A549 (cell line): ENCODE data around the gene CCDC77. TPM values are rescaled to one million over a fixed set of nuclear protein-coding genes. Genes with fewer than 3 reads are reported as not detected.

ENCODE experiments used
- CEBPB ChIP-seq, 2 experiments: fragments of >200 bp in 1 of 2; sonication (Bioruptor Twin) in 1 of 2; formaldehyde crosslinking in 1 of 2; IDR thresholded peaks; 2 replicates each; pipeline ENCODE4 v1.6.1; 2012 to 2016
- CHD2 ChIP-seq: fragments of 150-350 bp; IDR thresholded peaks from 2 replicates; pipeline ENCODE4 v1.6.1; 2014; ENCODE audit warnings: low read length; ENCODE audit not compliant: partially characterized antibody
- CHD4 ChIP-seq: fragments of 200-600 bp; sonication (generic); IDR thresholded peaks from 2 replicates; pipeline ENCODE4 v1.6.1; 2016; ENCODE audit warnings: antibody characterized with exemption, mild to moderate bottlenecking, borderline replicate concordance
- EHF ChIP-seq: fragments of 250-450 bp; sonication (Bioruptor Pico); IDR thresholded peaks from 2 replicates; pipeline ENCODE4 v1.5.0; 2020; ENCODE audit warnings: mild to moderate bottlenecking
- EHMT2 ChIP-seq: fragments of 200-600 bp; sonication (generic); IDR thresholded peaks from 2 replicates; pipeline ENCODE4 v1.6.1; 2016; ENCODE audit warnings: antibody characterized with exemption, low read depth, mild to moderate bottlenecking, moderate library complexity
- EP300 ChIP-seq, 2 experiments: fragments of >200 bp; sonication (Bioruptor Twin); formaldehyde crosslinking; IDR thresholded peaks; 2 replicates in 1 of 2; 3 replicates in 1 of 2; pipeline ENCODE4 v1.6.1; 2016 to 2017
- FOSB ChIP-seq: fragments of 250-450 bp; sonication (Bioruptor Pico); IDR thresholded peaks from 2 replicates; pipeline ENCODE4 v1.5.0; 2020; ENCODE audit warnings: mild to moderate bottlenecking, moderate library complexity
- GATA3 ChIP-seq: IDR thresholded peaks from 2 replicates; pipeline ENCODE4 v1.6.1; 2012; ENCODE audit warnings: borderline replicate concordance
- HDAC2 ChIP-seq: fragments of 200-600 bp; sonication (generic); IDR thresholded peaks from 2 replicates; pipeline ENCODE4 v1.6.1; 2016
- HOXB13 ChIP-seq: fragments of 250-450 bp; sonication (Bioruptor Pico); IDR thresholded peaks from 2 replicates; pipeline ENCODE4 v1.5.0; 2020; ENCODE audit warnings: low read depth, mild to moderate bottlenecking, moderate library complexity
- JUN ChIP-seq, 2 experiments: fragments of >200 bp; sonication (Bioruptor Twin); formaldehyde crosslinking; IDR thresholded peaks; 2 replicates in 1 of 2; 3 replicates in 1 of 2; pipeline ENCODE4 v1.6.1; 2016 to 2017
- JUNB ChIP-seq: fragments of >200 bp; sonication (Bioruptor Twin); formaldehyde crosslinking; IDR thresholded peaks from 2 replicates; pipeline ENCODE4 v1.6.1; 2016
- KDM5A ChIP-seq: fragments of 200-600 bp; sonication (generic); IDR thresholded peaks from 2 replicates; pipeline ENCODE4 v1.6.1; 2016; ENCODE audit warnings: antibody characterized with exemption, mild to moderate bottlenecking
- MAZ ChIP-seq: fragments of 150-350 bp; IDR thresholded peaks from 2 replicates; pipeline ENCODE4 v1.6.1; 2014; ENCODE audit warnings: antibody characterized with exemption, low read depth, low read length, borderline replicate concordance
- MYC ChIP-seq: IDR thresholded peaks from 2 replicates; pipeline ENCODE4 v1.6.1; 2012; ENCODE audit warnings: mild to moderate bottlenecking, inconsistent platforms, low read length, improper control_type of control experiment, borderline replicate concordance
- NFE2L2 ChIP-seq: fragments of 150-350 bp; conservative IDR thresholded peaks from 2 replicates; pipeline ENCODE4 v1.6.1; 2014; ENCODE audit warnings: low read length
- NPAS2 ChIP-seq: fragments of 250-450 bp; sonication (Bioruptor Pico); IDR thresholded peaks from 2 replicates; pipeline ENCODE4 v1.8.0; 2022; ENCODE audit warnings: mild to moderate bottlenecking, moderate library complexity, borderline replicate concordance
- PHF8 ChIP-seq: fragments of 200-600 bp; sonication (generic); IDR thresholded peaks from 2 replicates; pipeline ENCODE4 v1.6.1; 2016; ENCODE audit warnings: low read depth, mild to moderate bottlenecking, antibody characterized with exemption, moderate library complexity, borderline replicate concordance
- POLR2A ChIP-seq: IDR thresholded peaks from 2 replicates; pipeline ENCODE4 v1.6.1; 2012; ENCODE audit warnings: mild to moderate bottlenecking, low read length
- RARB ChIP-seq: fragments of 250-450 bp; sonication (Bioruptor Pico); IDR thresholded peaks from 2 replicates; pipeline ENCODE4 v1.8.0; 2021; ENCODE audit warnings: mild to moderate bottlenecking, moderate library complexity
- RCOR1 ChIP-seq: fragments of 150-350 bp; IDR thresholded peaks from 2 replicates; pipeline ENCODE4 v1.6.1; 2014; ENCODE audit warnings: antibody characterized with exemption, low read length, low read depth
- RFX5 ChIP-seq: fragments of 450-650 bp; IDR thresholded peaks from 2 replicates; pipeline ENCODE4 v1.7.1; 2014; ENCODE audit warnings: antibody characterized with exemption, mild to moderate bottlenecking, moderate library complexity
- RNF2 ChIP-seq: fragments of 200-600 bp; sonication (generic); IDR thresholded peaks from 2 replicates; pipeline ENCODE4 v1.6.1; 2016; ENCODE audit warnings: low read depth, mild to moderate bottlenecking, antibody characterized with exemption, moderate library complexity, borderline replicate concordance
- SMC3 ChIP-seq: fragments of >200 bp; sonication (Bioruptor Twin); formaldehyde crosslinking; IDR thresholded peaks from 3 replicates; pipeline ENCODE4 v1.6.1; 2018; ENCODE audit warnings: inconsistent platforms
- TFCP2L1 ChIP-seq: fragments of 250-450 bp; sonication (Bioruptor Pico); IDR thresholded peaks from 2 replicates; pipeline ENCODE4 v1.5.0; 2021; ENCODE audit warnings: mild to moderate bottlenecking
- TP53 ChIP-seq: fragments of 250-450 bp; sonication (Bioruptor Pico); IDR thresholded peaks from 2 replicates; pipeline ENCODE4 v1.5.0; 2021; ENCODE audit warnings: mild to moderate bottlenecking, moderate library complexity
- ZFP36 ChIP-seq: fragments of 450-650 bp; IDR thresholded peaks from 2 replicates; pipeline ENCODE4 v1.6.1; 2014; ENCODE audit warnings: borderline replicate concordance; ENCODE audit not compliant: partially characterized antibody
- ZSCAN20 ChIP-seq: fragments of 250-450 bp; sonication (Bioruptor Pico); IDR thresholded peaks from 2 replicates; pipeline ENCODE4 v1.8.0; 2022; ENCODE audit warnings: mild to moderate bottlenecking, moderate library complexity
- polyA plus RNA-seq, 4 experiments: library from polyadenylated mRNA; depleted of rRNA in 3 of 4; stranded (reverse); fragments of >200 nt; fragmentation: RNase III in 1 of 4; extraction: RNeasy Plus Mini Kit Qiagen cat#74134 plus additional on column Dnase treatment in 1 of 4; gene quantifications; 2 replicates in 3 of 4; 3 replicates in 1 of 4; pipeline ENCODE4 v1.2.3, GENCODE V29; 2011 to 2017
- TF ChIP-seq, protein P1 (sequence below): fragments of 450-650 bp; IDR thresholded peaks from 2 replicates; pipeline ENCODE4 v1.6.1; 2014; ENCODE audit warnings: antibody characterized with exemption
- TF ChIP-seq, protein P2 (sequence below): IDR thresholded peaks from 2 replicates; pipeline ENCODE4 v1.6.1; 2012; ENCODE audit warnings: low read depth, borderline replicate concordance
- TF ChIP-seq, protein P3 (sequence below): fragments of >200 bp; sonication (Bioruptor Twin); formaldehyde crosslinking; IDR thresholded peaks from 3 replicates; pipeline ENCODE4 v1.5.1; 2016
- TF ChIP-seq, protein P4 (sequence below): IDR thresholded peaks from 2 replicates; pipeline ENCODE4 v1.6.1; 2012
- TF ChIP-seq, protein P5 (sequence below): fragments of 200-600 bp; sonication (generic); IDR thresholded peaks from 2 replicates; pipeline ENCODE4 v1.6.1; 2016; ENCODE audit warnings: antibody characterized with exemption, mild to moderate bottlenecking, moderate library complexity
- TF ChIP-seq, protein P6 (sequence below): fragments of >200 bp; sonication (Bioruptor Twin); formaldehyde crosslinking; IDR thresholded peaks from 3 replicates; pipeline ENCODE4 v1.6.1; 2016

Gene CCDC77
- polyA plus RNA-seq, 2 of the 4 experiments (the other 2 are of a cell fraction), result 15.4 to 23.1 TPM

DNA sequence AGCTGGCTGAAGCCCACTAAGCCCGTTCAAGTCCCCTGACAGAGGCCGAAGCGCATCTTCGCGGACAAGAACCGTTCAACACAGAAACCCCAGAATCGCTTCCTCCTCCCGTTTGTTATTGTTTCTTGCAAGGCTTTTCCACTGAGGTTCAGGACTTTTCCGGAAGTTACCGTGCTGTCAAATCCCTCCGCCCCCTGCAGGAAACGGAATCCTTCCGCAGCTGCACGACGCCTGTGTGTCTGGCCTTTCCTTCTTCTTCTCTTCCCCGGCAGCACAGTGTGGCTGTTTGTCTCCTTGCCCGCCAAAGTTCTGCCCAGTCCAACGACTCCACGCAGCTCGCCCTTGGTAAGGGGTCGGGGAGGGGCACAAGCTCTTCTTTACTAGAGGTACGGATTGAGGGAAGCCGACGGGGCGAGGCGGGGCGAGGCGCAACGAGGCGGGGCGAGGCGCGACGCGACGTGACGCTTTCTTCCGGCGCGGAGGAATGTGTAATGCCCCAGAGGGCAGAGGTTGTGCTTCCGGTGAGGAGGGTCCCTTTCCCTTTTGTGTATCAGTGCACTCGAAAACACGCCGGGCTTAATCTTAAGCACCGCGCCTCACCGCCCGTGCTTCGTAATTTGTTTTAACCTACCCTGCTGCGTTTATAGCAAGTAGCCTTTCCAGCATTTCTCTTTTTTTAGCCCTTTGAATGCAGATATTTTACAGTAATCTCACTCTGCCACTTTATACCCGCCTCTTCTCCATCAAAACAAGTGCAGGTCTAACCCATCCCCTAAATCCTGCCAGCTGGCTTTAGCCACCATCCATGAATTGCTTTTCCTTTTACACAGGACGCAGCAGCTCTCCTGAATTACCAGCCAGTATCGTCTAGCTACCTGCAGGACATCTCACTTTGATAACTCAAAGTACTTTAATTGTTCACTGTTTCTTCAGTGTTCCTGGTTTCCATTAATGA lies 12.0 kb upstream of the CCDC77 start, which contains the start of gene KDM5A (continued):
- no peak for TF ChIP-seq JUNB
- TF ChIP-seq HOXB13 (CRISPR knock-in tag), result 0 out of 2 replicates have a peak, but pooled peaks have one; percentile 12
- TF ChIP-seq, protein P1, sequence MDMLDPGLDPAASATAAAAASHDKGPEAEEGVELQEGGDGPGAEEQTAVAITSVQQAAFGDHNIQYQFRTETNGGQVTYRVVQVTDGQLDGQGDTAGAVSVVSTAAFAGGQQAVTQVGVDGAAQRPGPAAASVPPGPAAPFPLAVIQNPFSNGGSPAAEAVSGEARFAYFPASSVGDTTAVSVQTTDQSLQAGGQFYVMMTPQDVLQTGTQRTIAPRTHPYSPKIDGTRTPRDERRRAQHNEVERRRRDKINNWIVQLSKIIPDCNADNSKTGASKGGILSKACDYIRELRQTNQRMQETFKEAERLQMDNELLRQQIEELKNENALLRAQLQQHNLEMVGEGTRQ, result no peak
- TF ChIP-seq TFCP2L1 (CRISPR knock-in tag), result no peak
- TF ChIP-seq RCOR1, result no peak
- TF ChIP-seq MAZ, result no peak; the same call in 1 of the 2 replicates
- TF ChIP-seq, protein P2, sequence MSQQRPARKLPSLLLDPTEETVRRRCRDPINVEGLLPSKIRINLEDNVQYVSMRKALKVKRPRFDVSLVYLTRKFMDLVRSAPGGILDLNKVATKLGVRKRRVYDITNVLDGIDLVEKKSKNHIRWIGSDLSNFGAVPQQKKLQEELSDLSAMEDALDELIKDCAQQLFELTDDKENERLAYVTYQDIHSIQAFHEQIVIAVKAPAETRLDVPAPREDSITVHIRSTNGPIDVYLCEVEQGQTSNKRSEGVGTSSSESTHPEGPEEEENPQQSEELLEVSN, result peak; percentile 90; the same call in 1 of the 2 replicates
- TF ChIP-seq, protein P3, sequence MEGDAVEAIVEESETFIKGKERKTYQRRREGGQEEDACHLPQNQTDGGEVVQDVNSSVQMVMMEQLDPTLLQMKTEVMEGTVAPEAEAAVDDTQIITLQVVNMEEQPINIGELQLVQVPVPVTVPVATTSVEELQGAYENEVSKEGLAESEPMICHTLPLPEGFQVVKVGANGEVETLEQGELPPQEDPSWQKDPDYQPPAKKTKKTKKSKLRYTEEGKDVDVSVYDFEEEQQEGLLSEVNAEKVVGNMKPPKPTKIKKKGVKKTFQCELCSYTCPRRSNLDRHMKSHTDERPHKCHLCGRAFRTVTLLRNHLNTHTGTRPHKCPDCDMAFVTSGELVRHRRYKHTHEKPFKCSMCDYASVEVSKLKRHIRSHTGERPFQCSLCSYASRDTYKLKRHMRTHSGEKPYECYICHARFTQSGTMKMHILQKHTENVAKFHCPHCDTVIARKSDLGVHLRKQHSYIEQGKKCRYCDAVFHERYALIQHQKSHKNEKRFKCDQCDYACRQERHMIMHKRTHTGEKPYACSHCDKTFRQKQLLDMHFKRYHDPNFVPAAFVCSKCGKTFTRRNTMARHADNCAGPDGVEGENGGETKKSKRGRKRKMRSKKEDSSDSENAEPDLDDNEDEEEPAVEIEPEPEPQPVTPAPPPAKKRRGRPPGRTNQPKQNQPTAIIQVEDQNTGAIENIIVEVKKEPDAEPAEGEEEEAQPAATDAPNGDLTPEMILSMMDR, result no peak
- no peak for TF ChIP-seq NFE2L2
- no peak for TF ChIP-seq HDAC2
- no peak for TF ChIP-seq EP300 (IDR thresholded peaks at IDR 0.05)
- TF ChIP-seq, protein P4, sequence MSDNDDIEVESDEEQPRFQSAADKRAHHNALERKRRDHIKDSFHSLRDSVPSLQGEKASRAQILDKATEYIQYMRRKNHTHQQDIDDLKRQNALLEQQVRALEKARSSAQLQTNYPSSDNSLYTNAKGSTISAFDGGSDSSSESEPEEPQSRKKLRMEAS, result peak; percentile 94
- TF ChIP-seq CEBPB (IDR thresholded peaks at IDR 0.05), result no peak
- TF ChIP-seq, protein P5, sequence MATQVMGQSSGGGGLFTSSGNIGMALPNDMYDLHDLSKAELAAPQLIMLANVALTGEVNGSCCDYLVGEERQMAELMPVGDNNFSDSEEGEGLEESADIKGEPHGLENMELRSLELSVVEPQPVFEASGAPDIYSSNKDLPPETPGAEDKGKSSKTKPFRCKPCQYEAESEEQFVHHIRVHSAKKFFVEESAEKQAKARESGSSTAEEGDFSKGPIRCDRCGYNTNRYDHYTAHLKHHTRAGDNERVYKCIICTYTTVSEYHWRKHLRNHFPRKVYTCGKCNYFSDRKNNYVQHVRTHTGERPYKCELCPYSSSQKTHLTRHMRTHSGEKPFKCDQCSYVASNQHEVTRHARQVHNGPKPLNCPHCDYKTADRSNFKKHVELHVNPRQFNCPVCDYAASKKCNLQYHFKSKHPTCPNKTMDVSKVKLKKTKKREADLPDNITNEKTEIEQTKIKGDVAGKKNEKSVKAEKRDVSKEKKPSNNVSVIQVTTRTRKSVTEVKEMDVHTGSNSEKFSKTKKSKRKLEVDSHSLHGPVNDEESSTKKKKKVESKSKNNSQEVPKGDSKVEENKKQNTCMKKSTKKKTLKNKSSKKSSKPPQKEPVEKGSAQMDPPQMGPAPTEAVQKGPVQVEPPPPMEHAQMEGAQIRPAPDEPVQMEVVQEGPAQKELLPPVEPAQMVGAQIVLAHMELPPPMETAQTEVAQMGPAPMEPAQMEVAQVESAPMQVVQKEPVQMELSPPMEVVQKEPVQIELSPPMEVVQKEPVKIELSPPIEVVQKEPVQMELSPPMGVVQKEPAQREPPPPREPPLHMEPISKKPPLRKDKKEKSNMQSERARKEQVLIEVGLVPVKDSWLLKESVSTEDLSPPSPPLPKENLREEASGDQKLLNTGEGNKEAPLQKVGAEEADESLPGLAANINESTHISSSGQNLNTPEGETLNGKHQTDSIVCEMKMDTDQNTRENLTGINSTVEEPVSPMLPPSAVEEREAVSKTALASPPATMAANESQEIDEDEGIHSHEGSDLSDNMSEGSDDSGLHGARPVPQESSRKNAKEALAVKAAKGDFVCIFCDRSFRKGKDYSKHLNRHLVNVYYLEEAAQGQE, result no peak
- TF ChIP-seq, protein P6, sequence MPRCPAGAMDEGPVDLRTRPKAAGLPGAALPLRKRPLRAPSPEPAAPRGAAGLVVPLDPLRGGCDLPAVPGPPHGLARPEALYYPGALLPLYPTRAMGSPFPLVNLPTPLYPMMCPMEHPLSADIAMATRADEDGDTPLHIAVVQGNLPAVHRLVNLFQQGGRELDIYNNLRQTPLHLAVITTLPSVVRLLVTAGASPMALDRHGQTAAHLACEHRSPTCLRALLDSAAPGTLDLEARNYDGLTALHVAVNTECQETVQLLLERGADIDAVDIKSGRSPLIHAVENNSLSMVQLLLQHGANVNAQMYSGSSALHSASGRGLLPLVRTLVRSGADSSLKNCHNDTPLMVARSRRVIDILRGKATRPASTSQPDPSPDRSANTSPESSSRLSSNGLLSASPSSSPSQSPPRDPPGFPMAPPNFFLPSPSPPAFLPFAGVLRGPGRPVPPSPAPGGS, result peak; percentile 70; the same call in 1 of the 3 replicates
- no peak for TF ChIP-seq TP53 (CRISPR knock-in tag)
- TF ChIP-seq RFX5, result no peak; the same call in 1 of the 2 replicates
- TF ChIP-seq SMC3, result no peak
- TF ChIP-seq ZFP36, result no peak
- peak; percentile 17; the same call in 1 of the 2 replicates for TF ChIP-seq GATA3
- TF ChIP-seq CHD2, result peak; percentile 82
- TF ChIP-seq NPAS2, result no peak
- TF ChIP-seq MYC, result 0 out of 2 replicates have a peak, but pooled peaks have one; percentile 65
- TF ChIP-seq RARB (CRISPR knock-in tag), result 0 out of 2 replicates have a peak, but pooled peaks have one; percentile 59
- TF ChIP-seq FOSB (CRISPR knock-in tag), result no peak; the same call in 1 of the 2 replicates
- TF ChIP-seq PHF8, result peak; percentile 72
- no peak for TF ChIP-seq ZSCAN20 (CRISPR knock-in tag)
- no peak for TF ChIP-seq CHD4
- TF ChIP-seq EHF, result peak; percentile 64; the same call in 1 of the 2 replicates
- TF ChIP-seq POLR2A, result peak; percentile 52
- peak; percentile 62 to 88; a peak in 4 of 5 replicates for TF ChIP-seq JUN (IDR thresholded peaks at IDR 0.05)
- TF ChIP-seq RNF2, result no peak
- TF ChIP-seq EHMT2, result no peak; the same call in 1 of the 2 replicates
- TF ChIP-seq KDM5A, result peak; percentile 75
